VCaP (cell line): ENCODE data around the gene CD276.

Experiments used
- H3K27ac ChIP-seq: fragments of 450-650 bp; 2 replicates; pipeline ENCODE4 v1.5.1; 2017
- CTCF ChIP-seq: fragments of 450-650 bp; conservative IDR thresholded peaks from 2 replicates; pipeline ENCODE4 v1.5.1; 2017; ENCODE audit warnings: mild to moderate bottlenecking, moderate library complexity

CD276 gene

GRCh38 chr15:73714695-73715301, 30.6 kb downstream of the CD276 start:
- TF ChIP-seq CTCF, result no peak
- H3K27ac ChIP-seq, result no peak overlapping the region

- TF ChIP-seq CTCF, result no peak
- peak overlapping the region; percentile 39 for H3K27ac ChIP-seq
Measured at GRCh38 chr15:73715417-73715816, 31.2 kb downstream of the CD276 start.

- peak overlapping the region; percentile 39 for H3K27ac ChIP-seq
- TF ChIP-seq CTCF, result no peak
Measured at GRCh38 chr15:73716417-73716816, 32.2 kb downstream of the CD276 start.

GRCh38 chr15:73717206-73717605, 33.0 kb downstream of the CD276 start:
- no peak for TF ChIP-seq CTCF
- H3K27ac ChIP-seq, result peak overlapping the region; percentile 39; the same call in 1 of the 2 replicates

- no peak; the same call in 1 of the 2 replicates for TF ChIP-seq CTCF
Measured at GRCh38 chr15:73717802-73718201, 33.6 kb downstream of the CD276 start.

GRCh38 chr15:73718694-73719093, 34.5 kb downstream of the CD276 start:
- no peak for TF ChIP-seq CTCF
- no peak overlapping the region for H3K27ac ChIP-seq

More at GRCh38 chr15:73717802-73718201, 33.6 kb downstream of the CD276 start:
- no peak overlapping the region for H3K27ac ChIP-seq

GRCh38 chr15:73722425-73722824, 38.2 kb downstream of the CD276 start:
- no peak overlapping the region for H3K27ac ChIP-seq
- no peak for TF ChIP-seq CTCF
